ENCODE data around the gene SEMA3B. TPM values are rescaled to one million over a fixed set of nuclear protein-coding genes. Genes with fewer than 3 reads are reported as not detected.
"Not testable (repeated sequence)": the region's sequence is repeated elsewhere in the genome, so short reads cannot be mapped to it uniquely, and the experiment has no call there.

The SEMA3B gene
- total RNA-seq, 2 donors from 2014 or later: 1.9 to 3.3 TPM

- no peaks in the 10 kb centered on the region for H3K9me3 Mint-ChIP-seq
- H3K4me3 Mint-ChIP-seq: peak overlapping the region; percentile 44 to 87
- peaks cover 41% of the 10 kb centered on the region for H3K4me1 Mint-ChIP-seq (ENCODE audit: low read depth)
- H3K27ac Mint-ChIP-seq: no peak overlapping the region
- ATAC-seq (replicated peaks in 1 of 2): peak; percentile 32 to 43
- H3K36me3 Mint-ChIP-seq (ENCODE audit: insufficient read depth in 2 of 2): peaks cover 0 to 1% of the 10 kb centered on the region in 2 donors
- H3K27me3 Mint-ChIP-seq (ENCODE audit: low read depth): peaks cover 39% of the 10 kb centered on the region
- DNase-seq: peak; percentile 81
These were observed 5.6 kb downstream of the SEMA3B start for GRCh38 chr3:50274371-50275104.

GRCh38 chr3:50275141-50275995 lies 6.4 kb downstream of the SEMA3B start:
- peaks cover 39% of the 10 kb centered on the region for H3K27me3 Mint-ChIP-seq (ENCODE audit: low read depth)
- peak overlapping the region; percentile 83 to 87 for H3K4me3 Mint-ChIP-seq
- no peak for ATAC-seq (replicated peaks in 1 of 2)
- peaks cover 0 to 1% of the 10 kb centered on the region in 2 donors for H3K36me3 Mint-ChIP-seq (ENCODE audit: insufficient read depth in 2 of 2)
- no peaks in the 10 kb centered on the region for H3K9me3 Mint-ChIP-seq
- H3K4me1 Mint-ChIP-seq (ENCODE audit: low read depth): peaks cover 41% of the 10 kb centered on the region
- DNase-seq: no peak
- H3K27ac Mint-ChIP-seq: no peak overlapping the region

- H3K36me3 Mint-ChIP-seq (ENCODE audit: insufficient read depth in 2 of 2): peaks cover 0 to 1% of the 10 kb centered on the region in 2 donors
- peaks cover 39% of the 10 kb centered on the region for H3K27me3 Mint-ChIP-seq (ENCODE audit: low read depth)
- H3K9me3 Mint-ChIP-seq: no peaks in the 10 kb centered on the region
- no peak overlapping the region for H3K27ac Mint-ChIP-seq
- H3K4me3 Mint-ChIP-seq: peak overlapping the region; percentile 83 to 87
- DNase-seq: peak; percentile 46 to 53
- peak; percentile 27 to 35 for ATAC-seq (replicated peaks in 1 of 2)
- peaks cover 41% of the 10 kb centered on the region for H3K4me1 Mint-ChIP-seq (ENCODE audit: low read depth)
These were observed 7.2 kb downstream of the SEMA3B start for GRCh38 chr3:50275996-50276761.

GRCh38 chr3:50276762-50277101 lies 7.8 kb downstream of the SEMA3B start:
- ATAC-seq (replicated peaks in 1 of 2) (no peak), DNase-seq (no peak)
- H3K9me3 Mint-ChIP-seq: no peaks in the 10 kb centered on the region
- no peak overlapping the region for H3K27ac Mint-ChIP-seq
- H3K4me1 Mint-ChIP-seq (ENCODE audit: low read depth): peaks cover 38% of the 10 kb centered on the region
- H3K4me3 Mint-ChIP-seq: peak overlapping the region in 1 of 2 donors; percentile 87
- peaks cover 0 to 1% of the 10 kb centered on the region in 2 donors for H3K36me3 Mint-ChIP-seq (ENCODE audit: insufficient read depth in 2 of 2)
- peaks cover 39% of the 10 kb centered on the region for H3K27me3 Mint-ChIP-seq (ENCODE audit: low read depth)

GRCh38 chr3:50278123-50278879 lies 9.4 kb downstream of the SEMA3B start:
- no peak overlapping the region for H3K4me3 Mint-ChIP-seq
- H3K36me3 Mint-ChIP-seq (ENCODE audit: insufficient read depth in 2 of 2): peaks cover 0 to 1% of the 10 kb centered on the region in 2 donors
- no peak overlapping the region for H3K27ac Mint-ChIP-seq
- ATAC-seq (replicated peaks in 1 of 2) (no peak), DNase-seq (no peak)
- peaks cover 24% of the 10 kb centered on the region for H3K4me1 Mint-ChIP-seq (ENCODE audit: low read depth)
- H3K27me3 Mint-ChIP-seq (ENCODE audit: low read depth): peaks cover 34% of the 10 kb centered on the region
- H3K9me3 Mint-ChIP-seq: no peaks in the 10 kb centered on the region

GRCh38 chr3:50278880-50279224 lies 9.9 kb downstream of the SEMA3B start, which contains the start of gene LSMEM2:
TSS of gene LSMEM2 (plus strand) at chr3:50279087. CDS start at chr3:50279114, 27 bp downstream.
- H3K27ac Mint-ChIP-seq: no peak within 1 kb of the TSS
- no peak within 1 kb of the TSS for H3K4me3 Mint-ChIP-seq
- ATAC-seq (replicated peaks in 1 of 2): no peak
- H3K27me3 Mint-ChIP-seq (ENCODE audit: low read depth): peaks cover 33% of the 10 kb centered on the region
- H3K4me1 Mint-ChIP-seq (ENCODE audit: low read depth): peaks cover 23% of the 10 kb centered on the region
- peaks cover 0 to 1% of the 10 kb centered on the region in 2 donors for H3K36me3 Mint-ChIP-seq (ENCODE audit: insufficient read depth in 2 of 2)
- no peaks in the 10 kb centered on the region for H3K9me3 Mint-ChIP-seq
- DNase-seq: no peak

GRCh38 chr3:50279255-50280016 lies 10.5 kb downstream of the SEMA3B start:
- H3K27me3 Mint-ChIP-seq (ENCODE audit: low read depth): peaks cover 27% of the 10 kb centered on the region
- H3K4me1 Mint-ChIP-seq (ENCODE audit: low read depth): peaks cover 17% of the 10 kb centered on the region
- DNase-seq (no peak), ATAC-seq (replicated peaks in 1 of 2) (no peak)
- H3K9me3 Mint-ChIP-seq: no peaks in the 10 kb centered on the region
- H3K27ac Mint-ChIP-seq: no peak overlapping the region
- H3K4me3 Mint-ChIP-seq: no peak overlapping the region
- H3K36me3 Mint-ChIP-seq (ENCODE audit: insufficient read depth in 2 of 2): peaks cover 0 to 1% of the 10 kb centered on the region in 2 donors

GRCh38 chr3:50284121-50284520 lies 15.2 kb downstream of the SEMA3B start:
- not testable (repeated sequence) for H3K4me3 Mint-ChIP-seq; H3K27ac Mint-ChIP-seq; H3K4me1 Mint-ChIP-seq (ENCODE audit: low read depth); H3K36me3 Mint-ChIP-seq (ENCODE audit: insufficient read depth in 2 of 2); ATAC-seq (replicated peaks in 1 of 2); H3K9me3 Mint-ChIP-seq; DNase-seq; H3K27me3 Mint-ChIP-seq (ENCODE audit: low read depth)

GRCh38 chr3:50286322-50287227 lies 17.6 kb downstream of the SEMA3B start:
- H3K27ac Mint-ChIP-seq: no peak overlapping the region
- peaks cover 19% of the 10 kb centered on the region for H3K4me1 Mint-ChIP-seq (ENCODE audit: low read depth)
- ATAC-seq (replicated peaks in 1 of 2) (peak in 1 of 2 donors; percentile 32), DNase-seq (no peak)
- H3K4me3 Mint-ChIP-seq: no peak overlapping the region
- no peaks in the 10 kb centered on the region for H3K9me3 Mint-ChIP-seq
- H3K27me3 Mint-ChIP-seq (ENCODE audit: low read depth): no peaks in the 10 kb centered on the region
- peaks cover 0 to 5% of the 10 kb centered on the region in 2 donors for H3K36me3 Mint-ChIP-seq (ENCODE audit: insufficient read depth in 2 of 2)

GRCh38 chr3:50287262-50287661 lies 18.3 kb downstream of the SEMA3B start:
- DNase-seq: no peak
- Mint-ChIP-seq H3K36me3 (ENCODE audit: insufficient read depth in 2 of 2) (peaks cover 0 to 5% of the 10 kb centered on the region in 2 donors), H3K27me3 (ENCODE audit: low read depth) (no peaks in the 10 kb centered on the region), H3K27ac (no peak overlapping the region), H3K4me3 (no peak overlapping the region), H3K9me3 (no peaks in the 10 kb centered on the region), H3K4me1 (ENCODE audit: low read depth) (peaks cover 21% of the 10 kb centered on the region)
- ATAC-seq (replicated peaks in 1 of 2): no peak

GRCh38 chr3:50288387-50289007 lies 19.6 kb downstream of the SEMA3B start:
- DNase-seq (no peak), ATAC-seq (replicated peaks in 1 of 2) (no peak)
- Mint-ChIP-seq H3K9me3 (no peaks in the 10 kb centered on the region), H3K27me3 (ENCODE audit: low read depth) (no peaks in the 10 kb centered on the region), H3K36me3 (ENCODE audit: insufficient read depth in 2 of 2) (peaks cover 0 to 5% of the 10 kb centered on the region in 2 donors), H3K4me1 (ENCODE audit: low read depth) (peaks cover 32% of the 10 kb centered on the region), H3K4me3 (no peak overlapping the region), H3K27ac (no peak overlapping the region)
